HL-60 (cell line): ENCODE results near the gene KNL1.

Experiments
- POLR2AphosphoS5 ChIP-seq: IDR thresholded peaks from 2 replicates; pipeline ENCODE4 v1.6.1; 2012; ENCODE audit warnings: low read depth
- SPI1 ChIP-seq: IDR thresholded peaks from 2 replicates; pipeline ENCODE4 v1.6.1; 2012; ENCODE audit warnings: low read depth, mild to moderate bottlenecking, borderline replicate concordance
- TF ChIP-seq, protein P1 (sequence below): IDR thresholded peaks from one replicate; pipeline ENCODE4 v1.5.1; 2011; ENCODE audit warnings: low read length, control low read depth, inconsistent platforms; ENCODE audit not compliant: insufficient read depth

- TF ChIP-seq, protein P1, sequence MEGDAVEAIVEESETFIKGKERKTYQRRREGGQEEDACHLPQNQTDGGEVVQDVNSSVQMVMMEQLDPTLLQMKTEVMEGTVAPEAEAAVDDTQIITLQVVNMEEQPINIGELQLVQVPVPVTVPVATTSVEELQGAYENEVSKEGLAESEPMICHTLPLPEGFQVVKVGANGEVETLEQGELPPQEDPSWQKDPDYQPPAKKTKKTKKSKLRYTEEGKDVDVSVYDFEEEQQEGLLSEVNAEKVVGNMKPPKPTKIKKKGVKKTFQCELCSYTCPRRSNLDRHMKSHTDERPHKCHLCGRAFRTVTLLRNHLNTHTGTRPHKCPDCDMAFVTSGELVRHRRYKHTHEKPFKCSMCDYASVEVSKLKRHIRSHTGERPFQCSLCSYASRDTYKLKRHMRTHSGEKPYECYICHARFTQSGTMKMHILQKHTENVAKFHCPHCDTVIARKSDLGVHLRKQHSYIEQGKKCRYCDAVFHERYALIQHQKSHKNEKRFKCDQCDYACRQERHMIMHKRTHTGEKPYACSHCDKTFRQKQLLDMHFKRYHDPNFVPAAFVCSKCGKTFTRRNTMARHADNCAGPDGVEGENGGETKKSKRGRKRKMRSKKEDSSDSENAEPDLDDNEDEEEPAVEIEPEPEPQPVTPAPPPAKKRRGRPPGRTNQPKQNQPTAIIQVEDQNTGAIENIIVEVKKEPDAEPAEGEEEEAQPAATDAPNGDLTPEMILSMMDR: no peak
- no peak for TF ChIP-seq SPI1
- TF ChIP-seq POLR2AphosphoS5: no peak
These were observed 19.0 kb downstream of the KNL1 start for GRCh38 chr15:40613080-40613479.
